NCI-H1436 (cell line): ENCODE results near the gene COL18A1.

ENCODE experiments used
- DNase-seq: peaks from one replicate; lab custom pipeline; 2025; lab: John Stamatoyannopoulos, UW

COL18A1 gene

GRCh38 chr21:45414396-45415187, 9.6 kb downstream of the COL18A1 start:
- no peak for DNase-seq

GRCh38 chr21:45415188-45415942, 10.4 kb downstream of the COL18A1 start:
- no peak for DNase-seq

GRCh38 chr21:45415943-45416611, 11.1 kb downstream of the COL18A1 start:
- no peak for DNase-seq

DNA sequence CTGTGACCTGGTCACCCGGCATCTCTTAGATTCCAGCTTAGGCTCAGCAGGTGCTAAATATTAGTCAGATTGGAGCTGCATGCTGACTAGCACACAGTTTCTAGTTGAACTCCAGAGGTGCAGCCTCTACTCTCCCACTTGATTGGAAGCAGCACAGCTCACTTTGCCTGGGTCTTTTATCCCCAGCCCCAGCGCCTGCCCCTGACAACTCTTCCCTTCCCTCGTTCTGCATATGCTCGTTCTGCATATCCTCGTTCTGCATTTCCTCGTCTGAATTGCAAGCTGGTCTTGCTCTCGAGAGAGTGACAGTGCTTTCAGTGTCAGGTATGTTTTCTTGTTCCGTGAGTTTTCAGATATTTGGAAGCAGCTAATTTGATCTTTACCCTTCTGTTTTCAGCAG, 11.7 kb downstream of the COL18A1 start:
- no peak for DNase-seq

DNA sequence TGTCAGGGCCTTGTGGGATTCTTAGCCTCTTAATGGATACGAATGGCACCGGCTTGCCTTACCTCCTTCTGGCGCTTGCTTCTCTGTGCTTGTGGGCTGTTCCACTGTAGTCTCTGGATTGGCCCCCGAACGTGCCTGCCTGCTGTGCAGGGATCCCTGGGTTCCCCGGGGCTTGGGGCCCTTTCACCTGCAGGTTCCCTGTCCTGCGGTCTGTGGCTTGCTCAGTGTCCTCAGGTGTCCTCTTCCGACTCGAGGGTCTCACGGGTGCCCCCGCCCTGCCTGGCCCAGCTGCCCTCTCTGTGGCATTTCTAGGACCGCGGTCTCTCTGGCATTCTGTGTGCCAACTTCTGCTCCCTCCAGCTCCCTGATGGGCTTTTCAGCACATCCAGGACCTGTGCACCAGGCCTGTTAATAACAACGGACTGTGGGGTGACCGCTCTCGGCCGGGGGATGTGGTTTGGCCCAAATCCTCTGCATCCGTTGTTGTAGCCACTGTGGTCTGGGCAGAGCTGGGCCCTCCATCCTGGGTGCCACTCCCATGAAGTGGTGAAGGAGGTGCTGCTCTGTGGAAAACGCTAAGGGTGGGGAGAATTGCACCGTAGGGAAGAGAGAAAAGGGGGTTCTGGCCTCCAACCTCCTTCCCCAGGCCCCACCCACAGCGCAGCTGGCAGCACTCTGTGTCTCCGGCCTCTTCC, 12.4 kb downstream of the COL18A1 start:
- no peak for DNase-seq

- DNase-seq, result no peak
Measured at GRCh38 chr21:45417951-45418300, 13.0 kb downstream of the COL18A1 start.

DNA sequence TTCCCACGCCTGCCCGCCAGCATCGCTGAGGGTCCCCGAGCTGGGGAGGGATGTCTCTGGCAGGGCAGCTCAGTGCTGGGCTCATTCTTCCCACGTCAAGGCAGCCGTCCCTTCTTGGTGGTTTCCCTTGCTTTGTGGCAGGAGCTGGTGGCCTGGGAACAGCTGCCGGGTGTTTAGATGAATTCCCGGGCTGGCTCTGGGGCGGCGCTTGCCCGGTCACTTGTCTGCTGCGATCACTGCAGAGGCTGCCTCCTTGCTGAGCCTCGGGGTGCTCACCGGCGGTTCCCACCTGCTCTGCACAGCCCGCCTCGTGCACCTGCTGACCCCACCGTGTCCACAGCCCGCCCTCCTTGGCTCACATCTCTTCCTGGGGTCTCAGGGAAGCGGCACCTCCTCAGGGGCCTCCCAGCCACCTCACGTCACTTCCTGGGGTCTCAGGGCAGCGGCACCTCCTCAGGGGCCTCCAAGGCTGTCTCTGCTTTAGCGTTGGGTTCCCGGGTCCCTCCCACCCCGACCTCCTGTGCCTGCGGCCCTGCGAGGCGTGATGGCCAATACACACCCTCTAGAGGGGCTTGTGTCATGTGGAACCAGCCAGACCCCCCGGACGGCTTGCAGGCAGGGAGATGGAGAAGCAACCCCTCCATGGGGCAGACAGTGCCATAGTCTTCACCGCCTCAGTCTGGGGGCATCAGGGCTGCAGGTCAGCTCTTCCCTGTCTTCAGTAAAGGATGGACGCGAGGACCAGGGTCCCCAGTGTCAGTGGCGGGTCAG, 13.5 kb downstream of the COL18A1 start:
- DNase-seq, result no peak

- no peak for DNase-seq
Measured at GRCh38 chr21:45419162-45419561, 14.2 kb downstream of the COL18A1 start.

- DNase-seq, result no peak
Measured at GRCh38 chr21:45420061-45421041, 15.4 kb downstream of the COL18A1 start.

DNA sequence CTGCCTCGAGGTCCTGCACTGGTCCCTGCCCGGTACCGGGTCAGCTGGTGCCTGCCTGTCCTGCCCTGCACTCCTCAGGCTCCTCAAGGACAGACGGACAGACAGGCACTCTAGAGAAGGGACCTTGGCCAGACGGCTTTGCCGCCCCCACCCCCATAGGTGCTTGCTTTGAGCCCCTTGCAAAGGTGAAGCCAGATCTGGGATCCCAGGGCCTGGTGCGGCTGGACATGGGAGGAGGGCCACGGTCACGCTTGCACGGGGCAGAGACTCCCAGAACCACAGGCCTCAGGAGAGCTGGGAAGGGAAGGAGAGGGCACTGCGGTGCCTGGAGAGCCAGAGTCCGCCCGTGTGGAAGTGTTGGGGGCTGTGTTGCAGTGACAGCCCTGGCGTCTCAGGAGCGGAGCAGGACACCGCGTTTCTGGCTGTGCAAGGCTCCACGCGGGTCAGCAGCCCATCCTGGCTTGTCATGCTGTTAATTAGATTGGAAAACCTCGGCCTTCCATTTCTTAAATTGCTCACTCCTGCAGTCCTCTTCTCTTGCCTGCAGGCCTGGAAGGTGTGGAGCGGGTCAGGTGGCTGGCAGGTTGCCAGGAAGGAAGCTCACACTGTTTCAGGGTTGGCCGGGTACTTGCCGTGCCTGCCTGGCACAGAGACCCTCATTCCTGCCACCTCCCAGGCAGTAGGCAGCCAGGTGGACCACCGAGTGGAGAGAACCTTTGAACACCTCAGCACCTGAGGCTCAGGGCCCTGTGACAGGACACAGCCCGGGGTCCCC, 16.3 kb downstream of the COL18A1 start:
- DNase-seq, result no peak

DNA sequence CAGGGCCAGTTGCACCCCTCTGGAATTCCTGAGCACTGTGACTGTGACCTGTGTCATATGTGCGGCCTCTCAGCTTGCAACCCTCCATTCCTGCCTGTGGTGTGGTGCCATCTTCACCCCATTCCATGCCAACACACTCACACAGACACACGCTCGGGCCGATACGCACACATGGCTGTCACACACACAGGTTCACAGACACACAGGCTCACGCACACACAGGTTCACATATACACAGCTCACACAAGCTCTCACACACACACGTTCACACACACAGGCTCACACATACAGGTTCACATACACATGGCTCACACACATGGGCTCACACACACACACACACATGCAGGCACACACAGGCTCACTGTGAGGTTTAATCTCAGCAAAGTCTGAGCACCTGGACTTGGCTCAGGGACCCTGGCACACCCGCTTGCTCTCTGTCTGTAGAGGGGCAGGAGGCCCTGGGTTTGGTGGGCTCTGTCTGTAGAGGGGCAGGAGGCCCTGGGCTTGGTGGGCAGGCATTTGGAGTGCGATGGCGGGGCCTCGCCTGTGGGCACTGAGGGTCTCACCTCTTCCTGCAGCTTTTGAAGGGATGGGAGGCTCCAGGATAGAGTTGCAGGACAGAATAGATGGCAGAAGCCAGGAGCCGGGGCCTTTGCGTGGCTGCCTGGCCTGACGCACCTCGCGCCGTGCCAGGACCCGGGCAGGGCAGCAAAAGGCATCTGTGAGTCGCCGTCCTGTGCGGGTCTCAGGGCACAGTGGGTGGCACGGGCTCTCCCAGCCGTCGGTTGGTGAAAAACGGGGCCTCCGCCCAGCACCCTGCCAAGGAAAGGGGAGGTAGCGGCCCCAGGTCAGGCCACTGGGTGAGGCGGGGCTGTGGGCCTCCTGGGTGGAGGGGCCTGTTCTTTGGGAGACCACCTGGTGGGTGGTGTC, 17.1 kb downstream of the COL18A1 start:
- no peak for DNase-seq

GRCh38 chr21:45423201-45423955, 18.4 kb downstream of the COL18A1 start:
- no peak for DNase-seq

GRCh38 chr21:45423968-45424853, 19.2 kb downstream of the COL18A1 start:
- no peak for DNase-seq

GRCh38 chr21:45424854-45425795, 20.2 kb downstream of the COL18A1 start:
- no peak for DNase-seq
